ENCODE data around the gene PSG5.
"Not testable (repeated sequence)": the region's sequence is repeated elsewhere in the genome, so short reads cannot be mapped to it uniquely, and the experiment has no call there.

Gene PSG5

DNA sequence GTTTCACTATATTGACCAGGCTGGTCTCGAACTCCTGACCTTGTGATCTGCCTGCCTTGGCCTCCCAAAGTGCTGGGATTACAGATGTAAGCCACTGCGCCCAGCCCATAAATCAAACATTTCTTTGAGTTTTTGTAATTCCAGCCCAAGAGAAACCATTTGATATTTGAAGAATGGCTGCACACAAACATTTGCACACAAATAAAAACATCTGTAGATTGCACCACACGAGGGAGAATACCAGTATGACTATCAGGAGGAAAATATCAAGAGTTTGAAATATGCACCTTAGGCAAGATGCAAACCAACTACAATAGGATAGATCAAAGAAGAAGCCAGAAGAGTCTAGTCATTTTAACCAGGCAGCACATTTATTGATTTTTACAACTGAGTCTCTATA, 20.4 kb downstream of the PSG5 start:
- not testable (repeated sequence) for H3K4me1 ChIP-seq (ENCODE audit: control insufficient read depth, insufficient read depth, low read length); H3K27me3 ChIP-seq (ENCODE audit: control insufficient read depth, insufficient read depth, low read length); H3K36me3 ChIP-seq (ENCODE audit: control insufficient read depth, insufficient read depth, low read length); H3K9ac ChIP-seq (ENCODE audit: low read length); H3K27ac ChIP-seq (ENCODE audit: low read depth, low read length); H3K4me3 ChIP-seq (ENCODE audit: low read length)

DNA sequence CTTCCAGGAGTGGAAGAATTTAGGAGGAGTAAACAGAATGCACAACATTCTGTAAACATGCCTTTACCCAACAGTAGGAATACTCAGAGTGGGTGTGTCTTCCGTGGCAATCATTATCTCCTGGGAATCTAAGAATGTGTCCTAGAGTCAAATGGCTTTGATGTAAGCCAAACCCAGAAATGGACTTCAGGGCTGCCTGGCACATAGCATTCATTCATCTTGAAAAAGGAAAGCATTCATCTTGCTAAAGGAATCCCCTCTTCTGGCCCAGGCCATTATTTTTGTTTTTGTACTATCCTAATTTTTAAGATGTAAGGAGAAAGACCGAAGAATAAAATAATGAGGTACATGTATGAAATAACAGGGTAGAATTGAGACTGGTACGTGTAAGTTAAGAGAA, 23.2 kb downstream of the PSG5 start:
- not testable (repeated sequence) for H3K4me3 ChIP-seq (ENCODE audit: low read length); H3K9ac ChIP-seq (ENCODE audit: low read length); H3K27ac ChIP-seq (ENCODE audit: low read depth, low read length); H3K36me3 ChIP-seq (ENCODE audit: control insufficient read depth, insufficient read depth, low read length); H3K4me1 ChIP-seq (ENCODE audit: control insufficient read depth, insufficient read depth, low read length); H3K27me3 ChIP-seq (ENCODE audit: control insufficient read depth, insufficient read depth, low read length)

- H3K9ac ChIP-seq (ENCODE audit: low read length); H3K4me3 ChIP-seq (ENCODE audit: low read length); H3K27ac ChIP-seq (ENCODE audit: low read depth, low read length); H3K4me1 ChIP-seq (ENCODE audit: control insufficient read depth, insufficient read depth, low read length); H3K36me3 ChIP-seq (ENCODE audit: control insufficient read depth, insufficient read depth, low read length); H3K27me3 ChIP-seq (ENCODE audit: control insufficient read depth, insufficient read depth, low read length): not testable (repeated sequence)
Observed at GRCh38 chr19:43162261-43162660, 24.1 kb downstream of the PSG5 start.

GRCh38 chr19:43152214-43152613, 34.1 kb downstream of the PSG5 start:
- Histone ChIP-seq H3K27ac (ENCODE audit: low read depth, low read length) (no peak overlapping the region), H3K27me3 (ENCODE audit: control insufficient read depth, insufficient read depth, low read length) (no peaks in the 10 kb centered on the region), H3K4me1 (ENCODE audit: control insufficient read depth, insufficient read depth, low read length) (no peaks in the 10 kb centered on the region), H3K4me3 (ENCODE audit: low read length) (no peak overlapping the region), H3K36me3 (ENCODE audit: control insufficient read depth, insufficient read depth, low read length) (no peaks in the 10 kb centered on the region), H3K9ac (ENCODE audit: low read length) (no peak overlapping the region)

DNA sequence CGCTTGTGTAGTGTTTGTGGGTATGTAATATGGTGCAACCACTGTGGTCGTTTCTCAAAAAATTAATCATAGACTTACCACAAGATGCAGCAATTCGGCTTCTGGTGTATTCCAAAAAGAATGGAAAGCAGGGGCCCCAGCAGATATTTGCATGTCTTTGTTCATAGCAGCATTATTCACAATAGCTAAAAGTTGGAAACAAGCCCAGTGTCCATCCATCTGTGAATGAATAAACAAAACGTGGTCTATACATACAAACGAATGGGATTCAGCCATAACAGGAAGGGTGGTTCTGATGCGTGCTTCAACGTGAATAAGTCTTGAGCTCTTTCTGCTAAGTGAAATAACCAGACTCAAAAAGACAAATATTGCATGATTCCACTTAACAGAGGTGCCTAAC, 36.5 kb downstream of the PSG5 start:
- H3K27ac ChIP-seq (ENCODE audit: low read depth, low read length); H3K9ac ChIP-seq (ENCODE audit: low read length); H3K4me3 ChIP-seq (ENCODE audit: low read length); H3K36me3 ChIP-seq (ENCODE audit: control insufficient read depth, insufficient read depth, low read length); H3K27me3 ChIP-seq (ENCODE audit: control insufficient read depth, insufficient read depth, low read length); H3K4me1 ChIP-seq (ENCODE audit: control insufficient read depth, insufficient read depth, low read length): not testable (repeated sequence)

GRCh38 chr19:43148233-43148632, 38.1 kb downstream of the PSG5 start:
- H3K27ac ChIP-seq (ENCODE audit: low read depth, low read length), result no peak overlapping the region

DNA sequence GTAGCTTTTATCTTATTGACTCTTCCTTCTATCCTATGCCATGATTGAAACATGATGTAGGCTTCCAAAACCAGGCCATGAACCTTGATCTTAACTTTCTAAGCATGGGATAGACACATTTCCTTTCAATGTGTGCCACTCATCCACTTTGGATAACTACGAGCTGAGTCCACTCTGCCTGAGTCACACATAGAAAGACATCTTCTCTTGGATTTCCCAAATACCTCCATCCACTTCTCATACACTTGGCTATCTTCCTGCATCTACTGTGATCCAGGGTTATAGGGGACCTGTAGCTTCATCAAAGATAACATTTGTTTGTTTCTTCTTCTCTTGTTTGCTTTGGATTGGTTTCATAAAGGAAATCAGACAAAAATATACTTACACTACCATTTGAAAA, 44.6 kb downstream of the PSG5 start:
- not testable (repeated sequence) for H3K4me3 ChIP-seq (ENCODE audit: low read length); H3K27me3 ChIP-seq (ENCODE audit: control insufficient read depth, insufficient read depth, low read length); H3K36me3 ChIP-seq (ENCODE audit: control insufficient read depth, insufficient read depth, low read length); H3K9ac ChIP-seq (ENCODE audit: low read length); H3K27ac ChIP-seq (ENCODE audit: low read depth, low read length); H3K4me1 ChIP-seq (ENCODE audit: control insufficient read depth, insufficient read depth, low read length)

More at GRCh38 chr19:43148233-43148632, 38.1 kb downstream of the PSG5 start:
- H3K36me3 ChIP-seq (ENCODE audit: control insufficient read depth, insufficient read depth, low read length), result no peaks in the 10 kb centered on the region
- no peaks in the 10 kb centered on the region for H3K27me3 ChIP-seq (ENCODE audit: control insufficient read depth, insufficient read depth, low read length)
- no peak overlapping the region for H3K4me3 ChIP-seq (ENCODE audit: low read length)
- H3K9ac ChIP-seq (ENCODE audit: low read length), result no peak overlapping the region
- no peaks in the 10 kb centered on the region for H3K4me1 ChIP-seq (ENCODE audit: control insufficient read depth, insufficient read depth, low read length)

GRCh38 chr19:43132696-43133095, 53.6 kb downstream of the PSG5 start:
- no peak overlapping the region for H3K27ac ChIP-seq (ENCODE audit: low read depth, low read length)
- H3K9ac ChIP-seq (ENCODE audit: low read length), result no peak overlapping the region
- no peaks in the 10 kb centered on the region for H3K4me1 ChIP-seq (ENCODE audit: control insufficient read depth, insufficient read depth, low read length)
- no peak overlapping the region for H3K4me3 ChIP-seq (ENCODE audit: low read length)
- H3K27me3 ChIP-seq (ENCODE audit: control insufficient read depth, insufficient read depth, low read length), result no peaks in the 10 kb centered on the region
- H3K36me3 ChIP-seq (ENCODE audit: control insufficient read depth, insufficient read depth, low read length), result no peaks in the 10 kb centered on the region

GRCh38 chr19:43131281-43131842, 55.0 kb downstream of the PSG5 start:
- H3K27me3 ChIP-seq (ENCODE audit: control insufficient read depth, insufficient read depth, low read length); H3K9ac ChIP-seq (ENCODE audit: low read length); H3K27ac ChIP-seq (ENCODE audit: low read depth, low read length); H3K4me1 ChIP-seq (ENCODE audit: control insufficient read depth, insufficient read depth, low read length); H3K4me3 ChIP-seq (ENCODE audit: low read length); H3K36me3 ChIP-seq (ENCODE audit: control insufficient read depth, insufficient read depth, low read length): not testable (repeated sequence)

DNA sequence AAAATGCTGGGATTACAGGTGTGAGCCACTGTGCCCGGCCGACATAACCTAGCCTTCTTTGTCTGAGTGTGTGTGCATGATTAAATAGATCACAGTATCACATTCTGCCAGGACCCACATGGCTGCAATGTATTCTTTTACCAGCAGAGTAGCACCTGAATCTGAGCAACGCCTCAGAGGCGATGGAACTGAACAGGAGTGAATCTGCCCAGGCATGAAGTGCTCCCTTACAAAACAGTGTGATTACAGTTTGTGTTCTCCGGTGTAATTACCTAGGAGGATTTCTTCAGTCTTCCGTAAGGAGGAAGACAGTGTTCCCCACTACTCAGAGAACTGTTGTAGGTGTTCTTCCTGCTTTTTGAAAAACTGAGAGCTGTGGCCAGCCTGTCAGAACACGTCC, 57.1 kb downstream of the PSG5 start:
- H3K4me1 ChIP-seq (ENCODE audit: control insufficient read depth, insufficient read depth, low read length); H3K27ac ChIP-seq (ENCODE audit: low read depth, low read length); H3K9ac ChIP-seq (ENCODE audit: low read length); H3K36me3 ChIP-seq (ENCODE audit: control insufficient read depth, insufficient read depth, low read length); H3K27me3 ChIP-seq (ENCODE audit: control insufficient read depth, insufficient read depth, low read length); H3K4me3 ChIP-seq (ENCODE audit: low read length): not testable (repeated sequence)

GRCh38 chr19:43127336-43127735, 59.0 kb downstream of the PSG5 start:
- not testable (repeated sequence) for H3K9ac ChIP-seq (ENCODE audit: low read length); H3K4me3 ChIP-seq (ENCODE audit: low read length); H3K36me3 ChIP-seq (ENCODE audit: control insufficient read depth, insufficient read depth, low read length); H3K4me1 ChIP-seq (ENCODE audit: control insufficient read depth, insufficient read depth, low read length); H3K27ac ChIP-seq (ENCODE audit: low read depth, low read length); H3K27me3 ChIP-seq (ENCODE audit: control insufficient read depth, insufficient read depth, low read length)

DNA sequence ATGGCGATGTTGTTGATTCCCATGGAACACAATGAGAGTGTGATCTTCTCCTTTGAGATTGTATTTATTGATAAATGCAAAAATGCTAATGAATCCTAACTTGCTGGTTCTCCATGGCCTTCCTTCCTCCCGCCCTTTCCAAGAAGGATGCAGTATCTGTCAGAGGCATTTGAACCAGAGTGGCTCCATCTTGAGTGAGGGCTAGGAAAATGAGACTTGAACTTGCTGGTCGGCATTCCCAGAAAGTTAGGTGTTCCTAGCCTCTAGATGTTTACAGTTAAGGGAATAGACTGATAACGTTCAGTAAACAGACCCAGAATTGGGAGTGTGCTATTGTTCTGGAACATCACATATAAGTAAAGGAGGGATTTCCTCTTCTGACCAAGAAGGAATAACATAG, 59.6 kb downstream of the PSG5 start:
- H3K27ac ChIP-seq (ENCODE audit: low read depth, low read length), result no peak overlapping the region
- no peak overlapping the region for H3K9ac ChIP-seq (ENCODE audit: low read length)
- H3K4me3 ChIP-seq (ENCODE audit: low read length), result no peak overlapping the region
- H3K4me1 ChIP-seq (ENCODE audit: control insufficient read depth, insufficient read depth, low read length), result peaks cover 3% of the 10 kb centered on the region
- H3K27me3 ChIP-seq (ENCODE audit: control insufficient read depth, insufficient read depth, low read length), result no peaks in the 10 kb centered on the region
- H3K36me3 ChIP-seq (ENCODE audit: control insufficient read depth, insufficient read depth, low read length), result no peaks in the 10 kb centered on the region

DNA sequence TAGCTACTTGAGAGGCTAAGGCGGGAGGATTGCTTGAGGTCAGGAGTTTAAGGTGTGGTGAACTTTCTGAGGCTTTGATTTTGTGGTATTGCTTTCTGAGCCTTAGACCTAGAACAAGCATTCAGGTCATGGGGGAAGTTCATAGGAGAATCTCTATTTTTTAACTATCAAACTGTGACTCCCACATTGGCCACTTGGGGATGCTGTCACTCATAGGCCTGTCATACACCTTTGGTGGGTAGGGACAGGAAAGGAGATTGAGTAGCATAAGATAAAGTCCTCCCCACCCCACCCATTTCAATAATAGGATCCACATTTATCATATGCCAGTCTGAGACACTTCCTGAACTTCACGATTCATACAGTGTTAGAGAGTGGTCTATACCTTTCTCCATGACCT, 62.0 kb downstream of the PSG5 start:
- Histone ChIP-seq H3K4me1 (ENCODE audit: control insufficient read depth, insufficient read depth, low read length) (peaks cover 3% of the 10 kb centered on the region), H3K4me3 (ENCODE audit: low read length) (no peak overlapping the region), H3K36me3 (ENCODE audit: control insufficient read depth, insufficient read depth, low read length) (no peaks in the 10 kb centered on the region), H3K27ac (ENCODE audit: low read depth, low read length) (no peak overlapping the region), H3K27me3 (ENCODE audit: control insufficient read depth, insufficient read depth, low read length) (no peaks in the 10 kb centered on the region), H3K9ac (ENCODE audit: low read length) (no peak overlapping the region)

Data from rectal smooth muscle tissue (tissue), 1 donor.